Measurements from ENCODE around the gene SLC7A8.

Gene SLC7A8

GRCh38 chr14:23158779-23159178 lies 24.7 kb downstream of the SLC7A8 start:
- no peak for DNase-seq (ENCODE audit: low spot score)

DNA sequence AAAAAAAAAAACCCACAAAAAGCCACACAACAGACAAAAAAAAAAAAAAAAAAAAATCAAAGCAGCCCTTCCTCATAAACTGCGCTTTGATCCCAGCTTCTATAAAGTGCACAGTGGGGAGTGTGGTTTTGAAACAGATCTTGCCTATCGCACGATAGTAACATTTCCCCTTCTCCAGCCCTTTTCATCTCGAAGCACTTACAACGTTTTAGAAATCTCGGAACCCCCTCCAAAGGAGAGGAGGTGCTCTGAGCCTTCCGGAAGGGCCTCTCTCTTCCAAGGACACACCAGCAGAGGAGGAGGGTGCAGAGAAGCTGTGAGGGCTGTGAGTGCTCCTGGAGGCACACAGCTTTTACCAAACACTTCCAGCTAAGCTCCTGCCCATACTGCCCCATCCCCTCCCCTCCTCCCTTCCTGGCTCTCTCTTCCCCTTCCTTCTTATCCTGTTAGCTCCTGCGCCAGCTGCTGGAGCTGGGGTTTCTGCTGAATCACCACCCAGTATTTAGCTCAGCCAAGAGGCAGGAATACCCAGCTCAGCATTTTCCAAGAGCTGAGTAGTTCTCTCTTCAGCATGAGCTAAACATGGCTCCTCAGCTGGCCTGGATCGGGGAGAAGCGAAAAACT lies 28.4 kb downstream of the SLC7A8 start:
- DNase-seq (ENCODE audit: low spot score), result peak; percentile 53

GRCh38 chr14:23153851-23154796 lies 29.3 kb downstream of the SLC7A8 start:
- DNase-seq (ENCODE audit: low spot score), result peak; percentile 78

GRCh38 chr14:23151342-23151741 lies 32.1 kb downstream of the SLC7A8 start:
- DNase-seq (ENCODE audit: low spot score), result no peak

- no peak for DNase-seq (ENCODE audit: low spot score)
These were observed 33.7 kb downstream of the SLC7A8 start for GRCh38 chr14:23149745-23150144.

- no peak for DNase-seq (ENCODE audit: low spot score)
These were observed 34.7 kb downstream of the SLC7A8 start for GRCh38 chr14:23148591-23149249.

DNA sequence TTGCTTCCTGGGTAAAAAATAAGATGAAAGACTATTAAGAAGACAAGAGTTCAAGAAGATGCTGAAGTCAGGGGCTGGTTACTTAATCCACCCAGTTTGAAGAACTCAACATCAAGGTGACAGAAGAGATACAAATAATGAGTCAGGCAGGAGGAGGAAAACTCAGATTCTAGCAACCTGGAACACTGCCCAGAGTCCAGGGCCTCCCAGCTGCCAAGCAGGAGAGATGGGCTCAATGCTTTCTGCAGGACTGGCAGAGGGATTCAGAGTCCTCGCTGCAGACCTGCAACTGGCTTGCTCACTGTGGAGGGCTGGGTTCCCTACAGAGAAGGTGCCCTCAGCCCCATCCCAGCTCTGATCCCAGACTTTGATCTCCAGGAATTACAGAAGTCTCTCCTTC lies 35.8 kb downstream of the SLC7A8 start:
- DNase-seq (ENCODE audit: low spot score), result peak; percentile 24

DNA sequence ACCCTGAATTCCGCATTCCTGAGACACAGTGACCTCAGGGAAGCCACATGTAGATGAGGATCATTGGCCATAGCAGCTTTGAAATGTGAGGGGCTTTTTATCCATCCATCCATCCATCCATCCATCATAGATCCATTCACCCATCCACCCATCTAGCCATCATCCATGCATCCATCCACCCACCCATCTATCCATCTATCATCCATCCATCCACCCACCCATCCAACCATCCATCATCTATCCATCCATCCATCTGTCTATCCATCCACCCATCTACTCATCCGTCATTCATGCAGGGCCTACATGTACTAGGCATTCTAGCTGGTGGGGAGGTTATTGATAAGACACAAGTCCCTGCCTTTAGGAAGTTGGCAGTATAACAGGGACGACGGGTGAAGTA lies 36.5 kb downstream of the SLC7A8 start:
- no peak for DNase-seq (ENCODE audit: low spot score)

DNA sequence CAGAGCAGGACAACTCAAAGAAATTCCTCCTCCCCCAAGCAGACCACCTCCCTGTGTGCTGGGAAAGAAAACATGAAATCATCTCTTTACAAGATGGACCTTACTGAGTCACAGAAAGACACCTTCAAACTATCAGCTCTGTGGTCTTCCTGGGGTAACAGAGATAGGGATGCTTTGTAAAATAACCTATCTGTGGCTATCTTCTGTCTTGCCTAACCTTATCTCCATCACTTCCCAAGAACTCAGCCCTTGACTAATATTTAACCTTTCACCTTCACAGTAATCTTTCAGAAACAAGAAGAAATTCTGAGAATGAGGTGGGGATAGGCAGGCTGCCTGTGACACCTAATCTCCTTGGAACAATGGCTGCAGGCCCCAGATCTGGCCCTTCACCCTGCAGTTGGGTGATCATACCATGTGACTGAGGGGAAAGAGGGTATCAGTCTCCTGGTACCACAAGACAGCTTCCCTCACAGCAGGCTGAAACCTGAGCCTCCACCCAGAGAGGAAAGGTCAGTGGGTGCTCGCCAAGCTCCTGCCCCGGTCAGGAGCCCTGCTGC lies 37.0 kb downstream of the SLC7A8 start:
- DNase-seq (ENCODE audit: low spot score), result no peak

DNA sequence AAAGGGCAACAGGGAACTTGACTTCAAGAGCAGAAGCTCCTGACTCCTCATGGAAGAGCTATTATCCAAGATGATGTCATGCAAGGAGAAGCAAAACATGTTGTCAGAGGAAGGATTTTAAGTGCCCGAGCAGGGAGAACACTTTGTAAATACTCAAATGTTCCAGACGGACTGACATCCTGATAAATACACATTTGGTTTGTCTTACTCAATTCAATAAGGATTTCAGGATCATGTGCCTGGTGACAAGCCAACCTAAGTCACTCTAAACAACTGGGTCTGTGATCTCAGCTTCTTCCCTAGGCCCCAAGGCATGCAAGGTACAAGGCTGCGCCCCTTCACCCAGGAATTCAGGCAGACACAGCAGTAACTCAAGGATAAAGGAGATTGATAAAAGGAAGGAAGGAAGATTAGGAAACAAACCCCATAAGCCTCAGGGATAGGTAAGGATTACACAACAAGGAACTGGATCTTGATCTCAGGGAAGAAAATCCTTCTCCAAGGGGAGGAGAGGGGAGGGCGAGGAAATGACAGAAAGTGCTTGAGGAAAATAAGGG lies 37.6 kb downstream of the SLC7A8 start:
- no peak for DNase-seq (ENCODE audit: low spot score)

DNA sequence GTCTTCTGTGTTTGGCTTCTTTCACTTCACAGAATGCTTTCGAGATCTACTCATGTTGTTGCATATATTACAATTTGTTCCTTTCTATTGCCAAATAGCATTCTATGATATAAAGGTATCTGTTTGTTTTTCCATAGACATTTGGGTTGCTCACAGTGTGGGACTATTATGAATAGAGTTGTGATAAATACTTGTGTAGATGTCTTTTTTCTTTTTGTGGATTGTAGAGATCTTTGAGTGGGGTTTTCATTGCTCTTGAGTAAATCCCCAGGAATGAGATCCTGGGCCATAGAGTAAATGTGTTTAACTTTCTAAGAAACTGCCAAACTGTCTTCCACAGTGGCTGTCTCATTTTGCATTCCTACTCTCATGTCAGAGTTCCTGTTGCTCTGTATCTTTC lies 39.5 kb downstream of the SLC7A8 start:
- DNase-seq (ENCODE audit: low spot score), result no peak

- DNase-seq (ENCODE audit: low spot score), result no peak
These were observed 40.6 kb downstream of the SLC7A8 start for GRCh38 chr14:23142826-23143225.

- DNase-seq (ENCODE audit: low spot score), result peak; percentile 27
These were observed 41.6 kb downstream of the SLC7A8 start for GRCh38 chr14:23141706-23142444.

DNA sequence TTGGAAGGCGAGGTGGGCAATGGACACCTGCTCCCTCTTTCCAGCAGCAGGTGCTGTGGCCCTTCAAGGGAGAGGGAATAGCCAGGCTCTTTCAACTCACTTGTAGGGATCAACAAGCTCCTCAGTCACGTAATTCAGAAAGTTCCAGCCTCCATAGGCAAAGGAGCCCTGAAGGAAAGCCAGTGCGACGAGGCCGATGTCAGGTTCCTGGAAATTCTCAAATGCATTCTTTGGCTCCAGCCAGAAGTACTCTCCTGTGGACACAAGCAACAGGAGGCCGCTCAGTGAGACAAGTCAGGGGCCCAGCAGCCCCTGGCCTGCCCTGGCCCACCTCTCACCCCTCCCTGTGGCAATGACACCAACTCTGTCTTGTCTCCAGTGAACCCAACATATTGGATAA lies 43.1 kb downstream of the SLC7A8 start:
- no peak for DNase-seq (ENCODE audit: low spot score)

DNA sequence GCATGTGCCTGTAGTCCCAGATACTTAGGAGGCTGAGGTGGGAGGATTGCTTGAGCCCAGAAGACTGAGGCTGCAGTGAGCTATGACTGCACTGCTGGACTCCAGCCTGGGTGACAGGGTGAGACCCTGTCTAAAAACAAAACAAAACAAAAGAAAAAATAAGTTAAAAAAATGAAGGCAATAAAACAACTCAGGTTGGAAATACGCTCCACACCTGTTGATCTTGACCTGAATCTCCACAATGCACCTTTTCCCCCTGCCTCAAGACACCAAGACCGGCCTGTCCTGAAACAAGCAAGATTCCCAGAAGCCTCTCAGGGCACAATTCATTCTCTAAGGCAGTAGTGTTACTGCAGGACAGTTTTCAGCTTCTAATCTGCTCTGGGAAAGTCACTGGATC lies 43.6 kb downstream of the SLC7A8 start:
- no peak for DNase-seq (ENCODE audit: low spot score)

- DNase-seq (ENCODE audit: low spot score), result peak; percentile 10
These were observed 45.5 kb downstream of the SLC7A8 start for GRCh38 chr14:23137813-23138535.

- DNase-seq (ENCODE audit: low spot score), result no peak
These were observed 46.2 kb downstream of the SLC7A8 start for GRCh38 chr14:23137192-23137812.

GRCh38 chr14:23136566-23137133 lies 46.8 kb downstream of the SLC7A8 start:
- DNase-seq (ENCODE audit: low spot score), result no peak

DNA sequence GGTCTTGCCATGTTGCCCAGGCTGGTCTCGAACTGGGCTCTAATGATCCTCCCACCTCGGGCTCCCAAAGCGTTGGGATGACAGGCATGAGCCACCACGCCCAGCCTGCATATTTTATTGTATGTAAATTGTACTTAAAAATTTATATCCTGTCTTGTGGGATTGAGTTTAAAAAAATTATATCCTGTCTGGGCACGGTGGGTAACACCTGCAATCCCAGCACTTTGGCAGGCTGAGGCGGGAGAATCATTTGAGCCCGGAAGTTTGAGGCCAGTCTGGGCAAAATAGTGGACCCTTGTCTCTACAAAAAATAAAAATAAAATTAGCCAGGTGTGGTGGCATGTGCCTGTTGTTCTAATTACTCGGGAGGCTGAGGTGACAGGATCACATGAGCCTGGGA lies 50.5 kb downstream of the SLC7A8 start:
- no peak for DNase-seq (ENCODE audit: low spot score)

GRCh38 chr14:23131482-23131881 lies 52.0 kb downstream of the SLC7A8 start:
- DNase-seq (ENCODE audit: low spot score), result no peak

Measured in LoVo (cell line).